NCI-H2107 treated with DMSO at 0.1 percent for 48 hours (cell line): ENCODE data around the gene SIRPB1.
"Not testable (repeated sequence)": the region's sequence is repeated elsewhere in the genome, so short reads cannot be mapped to it uniquely, and the experiment has no call there.

Experiments used
- DNase-seq: peaks from one replicate; lab custom pipeline; 2025; ENCODE audit not compliant: unreplicated experiment; lab: John Stamatoyannopoulos, UW

SIRPB1 gene

GRCh38 chr20:1619861-1620444, at the start of gene SIRPB1:
TSS of gene SIRPB1 (minus strand) at chr20:1620009. CDS start at chr20:1619944, 65 bp downstream.
- DNase-seq, result no peak

GRCh38 chr20:1669304-1669703, 49.5 kb upstream of the SIRPB1 start:
- no peak for DNase-seq

- no peak for DNase-seq
Observed at GRCh38 chr20:1667502-1668085, 47.8 kb upstream of the SIRPB1 start.

GRCh38 chr20:1666802-1667201, 47.0 kb upstream of the SIRPB1 start:
- DNase-seq, result no peak

- no peak for DNase-seq
Observed at GRCh38 chr20:1665345-1665744, 45.5 kb upstream of the SIRPB1 start.

GRCh38 chr20:1664911-1665310, 45.1 kb upstream of the SIRPB1 start:
- DNase-seq, result no peak

- DNase-seq, result no peak
Observed at GRCh38 chr20:1663917-1664316, 44.1 kb upstream of the SIRPB1 start.

GRCh38 chr20:1661542-1662299, 41.9 kb upstream of the SIRPB1 start:
- DNase-seq, result no peak

- no peak for DNase-seq
Observed at GRCh38 chr20:1660246-1660645, 40.4 kb upstream of the SIRPB1 start.

GRCh38 chr20:1657556-1658334, 37.9 kb upstream of the SIRPB1 start, which contains the start of gene SIRPG:
TSS of gene SIRPG (minus strand) at chr20:1657779. CDS start at chr20:1657714, 65 bp downstream.
- no peak for DNase-seq

GRCh38 chr20:1656844-1657243, 37.0 kb upstream of the SIRPB1 start:
- DNase-seq, result no peak

GRCh38 chr20:1654996-1655395, 35.2 kb upstream of the SIRPB1 start:
- DNase-seq, result no peak

GRCh38 chr20:1652960-1653359, 33.2 kb upstream of the SIRPB1 start:
- DNase-seq, result no peak

- no peak for DNase-seq
Observed at GRCh38 chr20:1652104-1652503, 32.3 kb upstream of the SIRPB1 start.

GRCh38 chr20:1651268-1652058, 31.7 kb upstream of the SIRPB1 start:
- DNase-seq, result no peak

GRCh38 chr20:1648101-1648500, 28.3 kb upstream of the SIRPB1 start:
- no peak for DNase-seq

GRCh38 chr20:1646975-1647431, 27.2 kb upstream of the SIRPB1 start:
- no peak for DNase-seq

GRCh38 chr20:1644101-1644962, 24.5 kb upstream of the SIRPB1 start:
- DNase-seq, result no peak

GRCh38 chr20:1638643-1639042, 18.8 kb upstream of the SIRPB1 start:
- not testable (repeated sequence) for DNase-seq

- DNase-seq, result no peak
Observed at GRCh38 chr20:1637755-1638154, 17.9 kb upstream of the SIRPB1 start.
